K562 (cell line): ENCODE data around the gene GATA2. TPM values are rescaled to one million over a fixed set of nuclear protein-coding genes. Genes with fewer than 3 reads are reported as not detected.
A peak's percentile ranks its signal among the peaks of the same experiment; 100 is the strongest.

ENCODE experiments used
- C11orf30 ChIP-seq: fragments of 450-650 bp; IDR thresholded peaks from 2 replicates; pipeline ENCODE4 v1.6.1; 2016; ENCODE audit warnings: low read depth, mild to moderate bottlenecking
- DMBX1 ChIP-seq: fragments of 250-450 bp; sonication (Bioruptor Pico); IDR thresholded peaks from 2 replicates; pipeline ENCODE4 v1.8.0; 2022; ENCODE audit warnings: inconsistent platforms, mild to moderate bottlenecking, moderate library complexity, borderline replicate concordance
- FOXM1 ChIP-seq, 2 experiments: fragments of 450-650 bp in 1 of 2; sonication (generic) in 1 of 2; formaldehyde crosslinking in 1 of 2; IDR thresholded peaks; 2 replicates each; pipeline versions ENCODE4 v1.6.1 to v1.9.0; 2017 to 2022; ENCODE audit warnings: low read depth in 2 of 2, mild to moderate bottlenecking in 2 of 2, missing genetic modification reagents in 1 of 2, moderate library complexity in 1 of 2
- GTF2F1 ChIP-seq: IDR thresholded peaks from 2 replicates; pipeline ENCODE4 v1.6.1; 2011; ENCODE audit warnings: low read depth, low read length, improper control_type of control experiment
- KDM1A ChIP-seq, 2 experiments: fragments of 450-650 bp; IDR thresholded peaks; 2 replicates each; pipeline ENCODE4 v1.6.1; 2016; ENCODE audit warnings: mild to moderate bottlenecking in 2 of 2
- MTA3 ChIP-seq: fragments of 450-650 bp; formaldehyde crosslinking; IDR thresholded peaks from 2 replicates; pipeline ENCODE4 v1.6.1; 2017; ENCODE audit warnings: mild to moderate bottlenecking, borderline replicate concordance
- PCBP1 ChIP-seq: fragments of 200-400 bp; formaldehyde crosslinking; IDR thresholded peaks from 2 replicates; pipeline ENCODE4 v1.6.1; 2018; ENCODE audit warnings: mild to moderate bottlenecking, low read depth, low read length; ENCODE audit not compliant: poor library complexity, severe bottlenecking
- PCBP2 ChIP-seq: fragments of 200-400 bp; formaldehyde crosslinking; IDR thresholded peaks from 2 replicates; pipeline ENCODE4 v1.6.1; 2018; ENCODE audit warnings: low read length, low read depth, mild to moderate bottlenecking, moderate library complexity; ENCODE audit not compliant: poor library complexity, severe bottlenecking
- PTRF ChIP-seq: fragments of 450-650 bp; IDR thresholded peaks from 2 replicates; pipeline ENCODE4 v1.6.1; 2016; ENCODE audit warnings: mild to moderate bottlenecking, missing genetic modification characterization, missing compliant biosample characterization
- RAD51 ChIP-seq: fragments of 450-650 bp; IDR thresholded peaks from 2 replicates; pipeline ENCODE4 v1.7.1; 2016; ENCODE audit warnings: low read depth, mild to moderate bottlenecking, borderline replicate concordance
- TBL1XR1 ChIP-seq, 2 experiments: IDR thresholded peaks; 2 replicates each; pipeline ENCODE4 v1.6.1; 2012; ENCODE audit warnings: improper control_type of control experiment in 2 of 2, low read length in 2 of 2, mild to moderate bottlenecking in 1 of 2
- XRCC3 ChIP-seq: fragments of 450-650 bp; IDR thresholded peaks from 2 replicates; pipeline ENCODE4 v1.6.1; 2017; ENCODE audit warnings: mild to moderate bottlenecking, moderate library complexity
- ZNF140 ChIP-seq: fragments of 250-450 bp; sonication (Bioruptor Pico); IDR thresholded peaks from 2 replicates; pipeline ENCODE4 v1.8.0; 2021; ENCODE audit warnings: moderate library complexity, mild to moderate bottlenecking, inconsistent platforms
- ZNF184 ChIP-seq: sonication (generic); formaldehyde crosslinking; IDR thresholded peaks from 2 replicates; pipeline ENCODE4 v1.5.0; 2020; ENCODE audit warnings: missing genetic modification reagents
- ZNF444 ChIP-seq: fragments of 250-450 bp; sonication (Bioruptor Pico); IDR thresholded peaks from 2 replicates; pipeline ENCODE4 v1.4.0; 2020; ENCODE audit warnings: mild to moderate bottlenecking, moderate library complexity
- polyA plus RNA-seq, 8 experiments: library from polyadenylated mRNA; depleted of rRNA in 4 of 8; stranded (reverse) in 5 of 8; unstranded in 3 of 8; fragments of >200 nt; fragmentation: Nextera tagmentation in 2 of 8; fragmentation: Illumina TruSeq in 1 of 8; extraction: Ambion mirVana in 2 of 8; extraction: Trizol in 1 of 8; gene quantifications; 2 replicates each; pipeline versions ENCODE4 v1.2.1 to v1.2.3, GENCODE V29; 2011 to 2014; ENCODE audit warnings: inconsistent platforms in 1 of 8, missing spikeins in 1 of 8
- total RNA-seq, 7 experiments: library from RNA; depleted of rRNA in 6 of 7; stranded (reverse); fragments of >200 nt in 6 of 7; fragmentation: Illumina TruSeq in 2 of 7; extraction: Trizol in 2 of 7; gene quantifications; 2 replicates each; pipeline versions ENCODE4 v1.2.1 to v1.2.3, GENCODE V29; 2011 to 2021; ENCODE audit warnings: low replicate concordance in 1 of 7
- TF ChIP-seq, protein P1 (sequence below): fragments of 250-450 bp; sonication (Bioruptor Pico); IDR thresholded peaks from 2 replicates; pipeline ENCODE4 v1.5.0; 2021; ENCODE audit warnings: mild to moderate bottlenecking, moderate library complexity
- TF ChIP-seq, protein P2 (sequence below): sonication (generic); formaldehyde crosslinking; IDR thresholded peaks from 2 replicates; pipeline ENCODE4 v1.5.0; 2020; ENCODE audit warnings: missing genetic modification reagents
- TF ChIP-seq, protein P3 (sequence below), 2 experiments: IDR thresholded peaks; 2 replicates each; pipeline ENCODE4 v1.6.1; 2012; ENCODE audit warnings: improper control_type of control experiment in 2 of 2, low read depth in 2 of 2, low read length in 2 of 2, borderline replicate concordance in 1 of 2
- TF ChIP-seq, protein P4 (sequence below): fragments of 250-450 bp; sonication (Bioruptor Pico); IDR thresholded peaks from 2 replicates; pipeline ENCODE4 v1.4.0; 2020; ENCODE audit warnings: mild to moderate bottlenecking

The GATA2 gene
- total and polyA plus RNA-seq, 9 of the 15 experiments (the other 6 are each of a cell fraction or from before 2014, with no cell fraction given): 8.5 to 218 (median 50.8) TPM

DNA sequence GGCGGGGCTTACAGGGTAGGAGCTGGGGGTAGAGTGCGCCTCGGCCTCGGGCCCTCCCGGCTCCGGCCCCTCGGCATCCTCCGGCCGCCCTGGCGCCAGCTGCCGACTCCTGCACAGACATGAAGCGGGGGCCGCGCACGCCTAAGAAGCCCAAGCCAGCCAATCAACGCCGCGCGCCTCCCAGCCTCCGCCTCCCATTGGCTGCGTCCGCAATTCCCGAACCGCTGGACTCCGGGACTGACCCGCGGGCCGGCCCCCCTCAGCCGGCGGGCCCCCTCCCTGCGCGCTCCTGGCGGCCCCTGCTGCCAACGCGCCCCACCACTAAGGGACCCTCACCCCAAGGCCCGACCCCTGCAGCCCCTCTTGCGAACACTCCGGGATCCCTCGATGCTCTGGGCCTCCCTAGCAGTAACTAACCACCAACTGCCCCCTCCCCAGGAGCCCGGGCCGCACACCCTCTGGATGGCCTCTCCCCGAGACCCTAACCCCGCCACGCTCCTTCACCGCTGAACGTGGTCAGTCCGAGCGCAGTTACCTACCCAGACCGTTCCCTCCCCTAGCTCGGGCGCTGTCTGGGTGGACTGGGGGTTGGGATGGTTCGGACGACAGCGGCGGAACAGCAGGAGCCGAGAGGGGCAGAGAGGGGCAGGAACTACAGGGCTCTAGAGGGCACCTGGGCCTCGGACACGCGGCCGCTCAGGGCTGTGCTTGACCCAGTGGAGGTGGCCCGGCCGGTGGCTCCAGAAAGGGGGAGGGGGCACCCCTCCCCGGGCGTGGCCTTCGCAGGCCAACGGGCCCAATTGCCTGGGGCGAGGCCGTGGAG, 5.0 kb downstream of the GATA2 start (continued):
- TF ChIP-seq, protein P1, sequence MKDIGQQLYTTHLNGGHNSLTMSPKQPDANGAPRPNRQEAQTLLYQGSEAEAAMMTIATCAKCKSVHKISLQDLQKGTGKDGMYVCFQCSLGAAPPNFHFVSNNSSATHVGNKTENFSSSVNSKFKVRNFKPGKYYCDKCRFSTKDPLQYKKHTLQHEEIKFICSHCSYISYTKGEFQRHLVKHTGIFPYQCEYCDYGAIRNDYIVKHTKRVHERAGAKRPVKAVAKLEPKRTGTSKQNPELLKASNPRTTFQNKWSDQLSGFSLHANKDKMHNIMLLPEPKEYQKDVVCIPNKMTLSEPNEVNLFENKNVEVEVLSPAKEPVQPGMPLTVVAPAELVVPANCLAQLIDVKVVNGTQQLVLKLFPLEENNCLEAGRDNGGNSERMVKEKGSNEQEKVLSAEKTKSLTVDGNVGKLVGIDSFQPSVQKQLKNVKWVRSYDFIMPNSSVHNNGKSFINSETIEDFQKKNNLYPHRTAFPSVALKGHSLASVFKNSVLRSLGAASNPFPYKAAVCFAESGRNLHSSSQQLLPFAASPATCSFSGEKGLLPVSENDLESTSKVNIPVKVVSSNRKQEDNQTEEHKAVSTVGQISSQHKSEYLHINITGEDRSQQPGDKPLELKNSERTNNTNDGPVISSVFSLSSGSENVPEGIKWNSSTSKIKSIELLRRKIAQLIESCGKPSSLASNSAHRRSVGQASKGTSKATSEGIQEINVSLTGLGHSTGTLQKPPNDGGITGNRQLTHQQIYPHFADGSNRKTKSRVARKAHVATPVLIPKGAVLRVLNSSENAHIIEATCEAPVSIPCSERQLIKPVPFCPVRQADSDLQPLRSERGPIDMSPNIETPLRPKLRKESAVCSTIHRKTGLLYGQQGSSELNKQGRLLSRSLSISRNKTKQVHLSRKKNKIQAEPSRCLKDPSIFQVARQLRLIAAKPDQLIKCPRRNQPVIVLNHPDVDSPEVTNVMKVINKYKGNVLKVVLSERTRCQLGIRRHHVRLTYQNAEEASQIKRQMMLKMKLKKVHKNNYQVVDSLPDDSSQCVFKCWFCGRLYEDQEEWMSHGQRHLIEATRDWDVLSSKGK (CRISPR knock-in tag): no peak
- no peak for TF ChIP-seq ZNF140 (CRISPR knock-in tag)
- TF ChIP-seq, protein P2, sequence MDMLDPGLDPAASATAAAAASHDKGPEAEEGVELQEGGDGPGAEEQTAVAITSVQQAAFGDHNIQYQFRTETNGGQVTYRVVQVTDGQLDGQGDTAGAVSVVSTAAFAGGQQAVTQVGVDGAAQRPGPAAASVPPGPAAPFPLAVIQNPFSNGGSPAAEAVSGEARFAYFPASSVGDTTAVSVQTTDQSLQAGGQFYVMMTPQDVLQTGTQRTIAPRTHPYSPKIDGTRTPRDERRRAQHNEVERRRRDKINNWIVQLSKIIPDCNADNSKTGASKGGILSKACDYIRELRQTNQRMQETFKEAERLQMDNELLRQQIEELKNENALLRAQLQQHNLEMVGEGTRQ (CRISPR knock-in tag): no peak
- TF ChIP-seq KDM1A (IDR thresholded peaks at IDR 0.05): no peak
- no peak for TF ChIP-seq XRCC3
- TF ChIP-seq DMBX1: no peak
- TF ChIP-seq PCBP2: no peak
- no peak for TF ChIP-seq ZNF184 (CRISPR knock-in tag)
- 0 out of 2 replicates have a peak, but pooled peaks have one; percentile 2 for TF ChIP-seq FOXM1 (IDR thresholded peaks at IDR 0.05; ENCODE audit: low read depth)
- no peak for TF ChIP-seq FOXM1 (CRISPR knock-in tag; IDR thresholded peaks at IDR 0.05; ENCODE audit: low read depth)
- TF ChIP-seq ZNF444 (CRISPR knock-in tag): peak; percentile 16; the same call in 1 of the 2 replicates
- TF ChIP-seq TBL1XR1 (IDR thresholded peaks at IDR 0.05; ENCODE audit: low read length in 2 of 2): no peak
- no peak for TF ChIP-seq C11orf30
- peak; percentile 76 for TF ChIP-seq MTA3
- TF ChIP-seq, protein P3, sequence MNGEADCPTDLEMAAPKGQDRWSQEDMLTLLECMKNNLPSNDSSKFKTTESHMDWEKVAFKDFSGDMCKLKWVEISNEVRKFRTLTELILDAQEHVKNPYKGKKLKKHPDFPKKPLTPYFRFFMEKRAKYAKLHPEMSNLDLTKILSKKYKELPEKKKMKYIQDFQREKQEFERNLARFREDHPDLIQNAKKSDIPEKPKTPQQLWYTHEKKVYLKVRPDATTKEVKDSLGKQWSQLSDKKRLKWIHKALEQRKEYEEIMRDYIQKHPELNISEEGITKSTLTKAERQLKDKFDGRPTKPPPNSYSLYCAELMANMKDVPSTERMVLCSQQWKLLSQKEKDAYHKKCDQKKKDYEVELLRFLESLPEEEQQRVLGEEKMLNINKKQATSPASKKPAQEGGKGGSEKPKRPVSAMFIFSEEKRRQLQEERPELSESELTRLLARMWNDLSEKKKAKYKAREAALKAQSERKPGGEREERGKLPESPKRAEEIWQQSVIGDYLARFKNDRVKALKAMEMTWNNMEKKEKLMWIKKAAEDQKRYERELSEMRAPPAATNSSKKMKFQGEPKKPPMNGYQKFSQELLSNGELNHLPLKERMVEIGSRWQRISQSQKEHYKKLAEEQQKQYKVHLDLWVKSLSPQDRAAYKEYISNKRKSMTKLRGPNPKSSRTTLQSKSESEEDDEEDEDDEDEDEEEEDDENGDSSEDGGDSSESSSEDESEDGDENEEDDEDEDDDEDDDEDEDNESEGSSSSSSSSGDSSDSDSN (IDR thresholded peaks at IDR 0.05; ENCODE audit: borderline replicate concordance in 1 of 2, low read depth in 2 of 2, low read length in 2 of 2): peak; percentile 75 to 96
- TF ChIP-seq, protein P4, sequence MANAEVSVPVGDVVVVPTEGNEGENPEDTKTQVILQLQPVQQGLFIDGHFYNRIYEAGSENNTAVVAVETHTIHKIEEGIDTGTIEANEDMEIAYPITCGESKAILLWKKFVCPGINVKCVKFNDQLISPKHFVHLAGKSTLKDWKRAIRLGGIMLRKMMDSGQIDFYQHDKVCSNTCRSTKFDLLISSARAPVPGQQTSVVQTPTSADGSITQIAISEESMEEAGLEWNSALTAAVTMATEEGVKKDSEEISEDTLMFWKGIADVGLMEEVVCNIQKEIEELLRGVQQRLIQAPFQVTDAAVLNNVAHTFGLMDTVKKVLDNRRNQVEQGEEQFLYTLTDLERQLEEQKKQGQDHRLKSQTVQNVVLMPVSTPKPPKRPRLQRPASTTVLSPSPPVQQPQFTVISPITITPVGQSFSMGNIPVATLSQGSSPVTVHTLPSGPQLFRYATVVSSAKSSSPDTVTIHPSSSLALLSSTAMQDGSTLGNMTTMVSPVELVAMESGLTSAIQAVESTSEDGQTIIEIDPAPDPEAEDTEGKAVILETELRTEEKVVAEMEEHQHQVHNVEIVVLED (CRISPR knock-in tag): no peak
- peak; percentile 85; the same call in 1 of the 2 replicates for TF ChIP-seq GTF2F1
- peak; percentile 56 for TF ChIP-seq PCBP1
- no peak for TF ChIP-seq RAD51
- TF ChIP-seq PTRF: no peak
